ENCODE data around the gene RAB26.

The RAB26 gene

DNA sequence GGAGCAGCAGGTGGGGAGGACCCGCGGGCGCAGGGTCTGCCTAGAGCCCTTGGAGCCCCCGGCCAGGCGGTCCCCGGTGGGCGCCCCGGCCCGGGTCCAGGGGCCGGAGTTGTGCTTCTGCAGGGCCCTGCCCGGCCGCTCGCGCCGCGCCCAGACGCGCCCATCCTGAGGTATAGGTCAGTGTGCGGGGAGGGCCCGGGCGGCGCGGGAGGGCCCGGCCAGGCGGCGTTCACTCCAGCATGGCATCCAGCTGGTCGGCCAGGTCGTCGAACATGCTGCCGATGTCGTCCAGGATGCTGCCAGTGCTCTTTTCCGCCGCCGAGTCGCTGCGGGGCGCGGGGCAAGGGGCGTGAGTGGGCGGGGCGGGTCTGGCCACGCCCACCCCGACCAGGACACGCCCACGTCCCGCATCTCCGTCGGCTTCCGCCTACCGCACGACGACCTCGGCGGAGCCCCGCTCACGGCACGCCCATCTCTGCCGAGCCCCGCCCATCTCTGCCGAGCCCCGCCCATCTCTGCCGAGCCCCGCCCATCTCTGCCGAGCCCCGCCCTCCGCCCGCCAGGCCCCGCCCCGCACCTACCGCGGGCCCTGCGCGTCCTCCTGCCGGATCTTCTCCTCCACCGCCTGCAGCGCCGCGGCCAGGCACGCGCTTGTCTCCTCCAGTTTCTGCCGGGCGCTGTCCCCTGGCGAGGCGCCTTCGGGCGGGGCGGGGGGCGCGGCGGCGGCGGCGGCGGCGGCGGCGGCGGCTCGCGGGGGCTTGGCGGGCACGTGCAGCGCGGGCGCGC lies 30.1 kb downstream of the RAB26 start:
- no peak for DNase-seq (ENCODE audit: low read depth)

DNA sequence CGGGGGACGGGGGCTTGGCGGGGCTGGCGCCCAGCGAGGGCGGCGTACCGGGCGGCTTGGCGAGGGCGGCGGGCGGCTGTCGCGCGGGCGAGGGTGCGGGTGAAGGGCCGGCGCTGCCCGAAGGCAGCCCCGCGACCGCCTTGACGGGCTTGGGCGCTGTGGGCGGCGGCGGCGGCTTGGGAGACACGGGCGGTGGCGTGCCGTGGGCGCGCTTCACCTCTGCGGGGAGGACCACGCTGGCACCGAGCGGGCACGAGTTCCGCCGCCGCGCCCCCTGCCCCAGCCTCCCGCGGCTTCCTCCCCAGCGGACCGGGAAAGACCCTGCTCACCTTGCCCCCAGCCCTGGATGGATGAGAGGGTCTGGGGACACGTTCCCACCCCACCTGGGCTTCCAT lies 30.7 kb downstream of the RAB26 start:
- no peak for DNase-seq (ENCODE audit: low read depth)

DNA sequence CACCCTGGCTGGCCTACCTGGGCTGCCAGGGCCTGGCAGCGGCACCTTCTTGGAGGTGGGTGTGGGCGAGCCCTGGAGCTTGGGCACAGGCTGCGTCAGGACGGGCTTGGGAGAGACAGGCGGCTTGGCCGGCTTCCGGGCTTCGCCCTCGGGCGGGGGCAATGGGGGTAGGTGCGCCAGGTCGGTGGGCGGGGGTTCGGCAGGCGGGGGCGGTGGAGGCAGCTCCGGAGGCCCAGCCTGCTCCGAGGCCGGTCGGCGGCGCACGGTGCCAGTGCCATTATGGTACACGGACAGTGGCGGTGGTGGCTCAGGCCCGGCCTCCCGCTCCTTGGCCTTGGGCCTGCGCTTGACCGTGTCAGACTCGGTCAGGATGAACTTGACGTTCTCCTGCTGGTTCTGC lies 31.2 kb downstream of the RAB26 start:
- DNase-seq (ENCODE audit: low read depth), result no peak

DNA sequence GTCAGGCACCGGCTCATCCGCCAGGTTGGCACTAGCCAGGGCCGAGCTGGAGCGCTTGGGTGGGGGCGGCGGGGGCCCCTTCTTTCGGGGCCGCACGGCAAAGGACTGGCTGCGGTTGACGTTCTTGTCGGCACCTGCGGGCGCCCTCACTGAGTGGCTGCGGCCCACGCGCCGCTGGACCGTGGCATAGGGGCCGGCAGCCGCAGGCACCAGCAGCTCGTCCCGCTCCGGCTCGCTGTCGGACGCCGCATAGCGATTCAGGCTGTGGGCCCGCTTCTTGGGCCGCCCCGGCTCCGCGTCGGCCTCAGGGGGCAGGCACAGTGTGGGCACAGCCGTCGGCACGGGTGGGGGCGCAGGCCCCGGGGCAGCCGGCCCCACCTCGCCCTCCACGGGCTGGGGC lies 32.0 kb downstream of the RAB26 start:
- DNase-seq (ENCODE audit: low read depth), result no peak

DNA sequence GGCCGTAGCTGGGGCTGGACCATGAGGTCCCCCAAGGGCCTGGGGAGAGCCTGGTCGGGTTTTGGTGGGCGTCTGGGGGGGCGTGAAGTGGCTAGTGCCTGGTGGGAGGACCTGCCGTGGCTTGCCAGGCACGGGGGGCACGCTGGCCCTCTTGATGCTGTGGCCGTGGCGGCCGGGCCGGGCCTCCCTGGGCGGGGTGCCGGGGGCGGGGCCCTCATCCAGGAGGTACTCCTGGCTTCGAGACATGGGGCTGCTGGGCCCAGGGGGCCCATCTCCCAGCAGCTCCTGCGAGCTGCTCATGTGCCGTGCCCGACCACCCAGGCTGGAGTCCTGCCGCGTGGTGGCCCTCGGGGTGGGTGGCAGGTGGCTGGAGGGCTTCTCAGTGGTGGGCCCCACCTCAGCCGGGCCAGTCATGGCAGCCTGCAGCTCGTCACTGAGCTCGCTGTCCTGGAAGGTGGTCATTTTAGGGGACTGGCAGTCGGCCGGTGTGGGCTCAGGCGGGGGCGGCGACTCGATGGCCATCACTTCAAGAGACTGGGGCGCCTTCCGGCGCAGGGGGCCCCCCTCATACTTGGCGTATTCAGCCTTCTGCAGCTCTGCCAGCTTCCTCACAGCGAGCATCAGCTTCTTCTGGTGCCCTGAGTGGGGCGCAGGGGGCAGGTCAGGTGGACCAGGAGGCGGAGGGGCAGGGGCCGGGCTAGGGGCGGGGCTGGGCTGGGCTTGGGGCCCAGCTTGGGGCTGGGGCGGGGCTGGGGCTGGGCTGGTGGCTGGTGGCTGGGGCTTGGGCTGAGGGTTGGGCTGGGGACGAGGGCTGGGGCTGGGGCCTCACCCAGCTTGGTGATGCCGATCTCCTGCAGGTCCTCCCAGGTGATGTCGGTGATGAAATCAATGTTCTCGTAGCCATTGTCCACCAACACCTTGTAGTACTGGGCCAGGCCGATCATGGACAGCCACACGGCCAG lies 32.8 kb downstream of the RAB26 start:
- DNase-seq (ENCODE audit: low read depth), result no peak

DNA sequence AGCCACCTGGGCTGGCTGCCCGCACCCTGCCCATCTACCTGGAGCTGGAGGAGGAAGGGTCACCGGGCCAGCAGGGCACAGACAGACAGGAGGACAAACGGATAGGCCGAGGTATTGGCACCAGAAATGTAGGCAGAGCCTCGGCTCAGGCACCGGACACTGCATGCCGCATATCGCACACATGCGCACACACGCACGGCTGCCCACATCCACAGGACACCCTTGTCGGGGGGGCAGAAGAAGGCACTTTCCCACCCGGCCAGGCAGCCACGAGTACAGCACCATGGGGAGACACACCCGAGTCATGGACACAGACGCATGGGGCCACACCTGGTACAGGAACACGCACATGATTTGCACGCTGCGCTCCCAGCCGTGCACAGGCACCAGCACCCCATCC lies 33.5 kb downstream of the RAB26 start:
- DNase-seq (ENCODE audit: low read depth), result no peak

DNA sequence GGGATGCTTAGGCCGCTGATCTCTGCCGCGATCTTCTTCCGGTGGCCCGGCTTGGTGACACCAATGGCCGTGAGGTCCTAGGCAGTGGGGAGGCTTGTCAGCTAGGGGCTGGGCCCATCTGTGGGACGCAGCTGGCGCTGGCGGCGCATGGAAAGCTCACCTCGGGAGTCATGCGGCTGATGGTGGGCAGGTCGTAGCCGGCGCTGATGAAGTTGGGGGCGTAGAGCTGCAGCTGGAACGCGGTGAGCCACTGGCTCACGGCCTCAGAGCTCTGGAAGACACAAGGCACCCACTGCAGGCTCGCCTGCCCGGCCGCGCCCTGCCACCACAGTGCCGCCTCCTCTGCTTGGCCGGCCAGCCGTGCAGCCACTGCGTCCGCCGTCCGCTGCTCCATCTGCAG lies 35.2 kb downstream of the RAB26 start:
- no peak for DNase-seq (ENCODE audit: low read depth)

DNA sequence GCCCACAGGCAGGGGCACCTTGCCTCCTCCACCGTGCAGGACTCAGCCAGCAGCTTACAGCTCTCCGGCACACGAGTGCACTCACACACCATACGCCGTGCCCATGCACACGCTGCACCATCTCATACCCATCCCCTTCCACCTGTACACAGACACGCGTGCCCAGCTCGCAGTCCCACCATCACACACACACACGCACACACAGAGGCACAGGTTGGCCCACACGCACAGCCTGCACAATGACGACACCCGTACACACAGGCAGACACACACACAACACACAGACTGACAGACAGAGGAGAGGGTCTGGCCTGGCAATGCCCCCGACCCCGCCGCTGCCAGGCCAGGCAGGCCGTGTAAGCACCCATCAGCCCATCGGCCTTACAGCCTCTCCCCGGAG lies 35.9 kb downstream of the RAB26 start:
- DNase-seq (ENCODE audit: low read depth), result no peak

DNA sequence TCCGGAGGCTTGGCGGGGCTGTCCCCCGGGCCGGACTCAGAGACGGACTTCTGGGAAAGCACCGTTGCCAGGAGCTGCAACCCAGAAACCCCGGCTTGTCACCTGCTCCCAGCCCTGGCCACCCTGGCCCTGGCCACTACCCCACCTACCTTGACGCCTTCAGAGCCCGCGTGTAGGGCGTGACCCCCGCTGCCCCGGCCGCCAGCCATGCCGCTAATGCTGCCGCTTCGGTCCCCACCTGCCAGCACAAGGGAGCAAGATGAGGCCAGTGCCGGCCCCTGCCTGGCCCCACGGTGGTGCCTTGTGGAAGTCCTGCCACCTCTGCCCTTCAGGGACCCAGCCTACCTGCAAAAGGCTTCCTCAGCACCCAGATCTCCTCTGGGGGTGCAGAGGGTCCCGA lies 36.5 kb downstream of the RAB26 start:
- no peak for DNase-seq (ENCODE audit: low read depth)

DNA sequence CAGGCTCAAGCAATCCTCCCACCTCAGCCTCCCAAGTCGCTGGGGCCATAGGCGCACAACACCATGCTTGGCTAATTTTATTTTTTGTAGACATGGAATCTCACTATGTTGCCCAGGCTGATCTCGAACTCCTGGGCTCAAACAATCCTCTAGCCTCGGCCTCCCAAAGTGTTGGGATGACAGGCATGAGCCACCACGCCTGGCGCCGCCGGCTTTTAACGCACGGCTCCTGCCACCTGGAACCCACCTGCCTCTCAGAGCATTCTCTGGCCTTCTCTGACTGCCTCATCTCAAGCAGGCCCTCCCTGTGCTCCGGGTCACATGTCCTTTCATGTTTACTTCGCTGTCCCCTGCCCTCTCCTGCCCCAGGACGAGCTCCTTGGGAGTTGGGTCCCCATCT lies 37.6 kb downstream of the RAB26 start:
- no peak for DNase-seq (ENCODE audit: low read depth)

DNA sequence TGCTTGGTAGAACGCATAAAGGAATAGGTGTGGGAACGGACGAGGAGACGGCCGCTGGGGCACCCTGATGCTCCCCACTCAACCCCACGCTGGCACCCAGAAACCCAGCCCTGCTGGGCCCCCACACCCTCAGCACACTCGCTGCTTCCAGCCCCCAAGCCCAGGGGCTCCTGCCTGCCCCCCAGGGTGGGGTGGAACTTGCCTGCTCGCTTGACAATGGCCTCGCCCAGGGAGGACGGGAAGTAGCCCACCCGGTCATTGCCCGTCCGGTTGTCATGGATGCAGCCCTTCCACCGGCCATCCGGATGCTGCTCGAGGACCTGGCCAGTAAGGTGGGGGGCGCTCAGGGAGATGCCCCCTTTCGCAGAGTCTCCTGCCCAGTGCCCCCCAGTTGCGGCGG lies 38.1 kb downstream of the RAB26 start:
- DNase-seq (ENCODE audit: low read depth), result no peak

DNA sequence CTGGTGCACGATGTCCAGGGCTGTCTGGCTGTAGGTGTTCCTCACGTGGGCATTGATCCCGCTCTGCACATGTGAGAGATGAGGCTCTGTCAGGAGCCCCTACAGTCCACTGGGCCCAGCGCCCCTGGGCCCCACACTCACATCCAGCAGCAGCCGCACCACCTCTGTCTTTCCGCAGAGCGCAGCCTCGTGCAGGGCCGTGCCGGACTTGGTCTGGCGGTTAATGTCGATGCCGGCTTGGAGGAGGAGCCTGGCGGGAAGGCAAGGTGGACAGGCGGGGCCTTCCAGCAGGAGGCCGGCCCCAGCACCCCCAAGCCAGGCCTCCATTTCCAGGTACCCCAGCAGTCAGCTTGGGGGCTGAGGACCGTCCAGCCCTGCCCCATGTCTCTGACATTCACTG lies 38.8 kb downstream of the RAB26 start:
- no peak for DNase-seq (ENCODE audit: low read depth)

DNA sequence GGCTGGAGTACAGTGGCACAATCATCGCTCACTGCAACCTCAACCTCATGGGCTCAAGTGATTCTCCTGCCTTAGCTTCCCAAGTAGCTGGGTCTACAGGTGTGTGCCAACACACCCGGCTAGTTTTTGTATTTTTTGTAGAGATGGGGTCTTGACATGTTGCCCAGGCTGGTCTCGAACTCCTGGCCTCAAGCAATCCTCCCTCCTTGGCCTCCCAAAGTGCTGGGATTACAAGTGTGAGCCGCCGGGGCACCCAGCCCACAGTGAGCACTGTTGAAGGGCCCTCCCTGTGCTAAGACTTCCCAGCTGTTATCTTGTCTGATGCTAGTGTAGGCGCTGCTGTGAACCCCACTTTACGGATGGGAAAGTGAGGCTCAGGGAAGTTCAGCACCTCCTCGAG lies 40.0 kb downstream of the RAB26 start:
- DNase-seq (ENCODE audit: low read depth), result no peak

DNA sequence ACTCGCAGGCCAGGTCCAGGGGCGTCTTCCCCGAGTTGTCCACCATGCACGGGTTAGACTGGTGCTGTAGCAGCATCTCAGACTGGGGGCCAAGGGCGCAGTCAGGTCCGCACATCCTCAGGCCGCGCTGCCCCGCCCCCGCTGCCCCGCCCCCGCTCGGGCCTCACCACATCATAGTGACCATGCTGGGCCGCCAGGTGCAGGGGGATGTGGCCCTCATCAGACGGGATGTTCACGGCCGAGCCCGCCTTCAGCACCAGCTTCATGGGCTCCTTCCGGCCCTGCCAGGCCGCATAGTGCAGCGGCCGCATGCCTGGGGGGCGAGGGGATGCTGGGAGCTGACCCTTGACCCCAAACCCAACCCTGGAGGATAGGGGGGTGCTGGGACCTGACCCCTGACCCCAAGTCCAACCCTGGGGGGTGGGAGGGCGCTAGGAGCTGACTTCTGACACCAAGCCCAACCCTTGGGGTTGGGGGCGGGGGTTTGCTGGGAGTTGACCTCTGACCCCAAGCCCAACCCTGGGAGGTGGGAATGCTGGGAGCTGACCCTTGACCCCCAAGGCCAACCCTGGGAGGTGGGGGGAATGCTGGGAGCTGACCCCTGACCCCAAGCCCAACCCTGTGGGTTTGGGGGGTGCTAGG lies 40.9 kb downstream of the RAB26 start:
- no peak for DNase-seq (ENCODE audit: low read depth)

DNA sequence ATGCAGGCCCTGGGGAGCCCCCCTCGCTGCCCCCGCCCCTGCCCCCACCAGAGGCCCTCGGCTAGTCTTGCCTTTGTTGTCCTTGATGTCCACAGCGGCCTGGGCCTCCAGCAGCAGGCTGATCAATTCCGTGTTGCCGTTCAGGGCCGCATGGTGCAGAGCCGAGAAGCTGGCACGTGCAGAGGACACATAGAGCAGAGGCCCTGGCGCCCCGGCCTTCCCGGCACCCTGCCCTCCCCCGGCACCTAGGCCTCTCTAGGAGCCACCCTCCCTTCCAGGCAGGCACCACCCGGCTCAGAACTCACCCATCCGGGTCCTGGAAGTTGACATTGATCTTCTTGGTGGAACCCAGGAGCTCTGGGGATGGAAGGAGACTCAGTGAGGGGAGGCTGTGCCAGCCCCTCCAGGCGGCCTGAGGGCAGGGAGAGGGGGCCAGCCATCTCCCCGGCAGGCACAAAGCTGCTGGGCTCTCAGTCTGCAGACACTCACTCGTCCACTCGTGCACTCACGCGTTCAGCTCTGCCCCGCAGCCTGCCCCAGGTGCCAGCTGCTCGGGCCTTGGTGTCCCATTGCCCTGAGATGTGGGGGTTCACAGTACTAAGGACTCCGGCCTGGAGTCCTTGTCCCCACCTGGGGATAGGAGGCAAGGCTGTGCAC lies 41.7 kb downstream of the RAB26 start:
- no peak for DNase-seq (ENCODE audit: low read depth)

DNA sequence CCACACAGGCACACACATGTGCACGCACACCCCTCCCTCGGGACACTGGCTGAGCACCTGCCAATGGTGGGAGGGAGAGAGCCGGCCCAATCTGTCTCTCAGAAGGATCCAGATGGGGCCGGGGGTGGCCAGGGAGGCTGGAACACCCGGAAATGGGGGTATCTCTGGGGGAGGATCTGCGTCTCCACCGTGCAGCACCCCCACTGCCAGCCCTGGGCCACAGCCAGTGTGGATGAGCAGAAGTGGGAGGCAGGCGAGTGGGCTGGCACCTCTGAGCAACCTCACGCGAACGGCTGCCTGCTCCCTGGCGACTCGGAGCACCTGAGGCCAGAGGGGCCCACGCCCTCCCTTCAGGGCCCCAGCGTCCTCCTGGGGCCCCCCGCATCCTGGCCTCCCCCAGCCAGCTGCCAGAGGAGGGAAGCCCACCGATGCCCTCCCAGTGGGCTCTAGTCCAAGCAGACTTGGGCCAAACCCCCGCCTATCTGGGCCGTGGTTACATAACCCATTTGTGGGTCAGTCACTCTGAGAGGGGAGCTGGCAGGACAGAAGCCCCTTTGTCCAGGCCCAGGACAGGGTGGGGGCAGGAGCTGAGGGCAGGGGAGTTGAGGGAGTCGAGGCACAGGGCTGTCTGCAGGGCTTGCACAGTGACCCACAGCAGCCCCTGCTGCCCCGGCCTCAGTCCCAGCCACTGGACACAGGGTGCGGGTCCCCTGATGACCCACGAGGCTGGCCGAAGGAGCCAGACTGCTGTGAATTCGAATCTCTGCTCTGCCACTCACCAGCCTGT lies 42.4 kb downstream of the RAB26 start:
- DNase-seq (ENCODE audit: low read depth), result no peak

DNA sequence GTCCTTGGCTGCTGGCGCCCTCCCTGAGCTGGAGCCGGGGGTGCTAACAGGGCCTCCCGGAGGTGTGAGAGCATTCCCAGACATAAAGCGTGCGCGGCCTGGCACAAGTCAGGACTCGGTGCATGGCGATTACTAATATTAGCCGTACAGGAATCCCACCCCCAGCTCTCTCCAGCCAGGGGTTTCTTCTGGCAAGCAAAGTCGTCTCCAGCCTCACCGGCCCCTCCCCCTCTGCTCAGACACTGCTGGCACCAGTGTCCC lies 43.0 kb downstream of the RAB26 start:
- no peak for DNase-seq (ENCODE audit: low read depth)

DNA sequence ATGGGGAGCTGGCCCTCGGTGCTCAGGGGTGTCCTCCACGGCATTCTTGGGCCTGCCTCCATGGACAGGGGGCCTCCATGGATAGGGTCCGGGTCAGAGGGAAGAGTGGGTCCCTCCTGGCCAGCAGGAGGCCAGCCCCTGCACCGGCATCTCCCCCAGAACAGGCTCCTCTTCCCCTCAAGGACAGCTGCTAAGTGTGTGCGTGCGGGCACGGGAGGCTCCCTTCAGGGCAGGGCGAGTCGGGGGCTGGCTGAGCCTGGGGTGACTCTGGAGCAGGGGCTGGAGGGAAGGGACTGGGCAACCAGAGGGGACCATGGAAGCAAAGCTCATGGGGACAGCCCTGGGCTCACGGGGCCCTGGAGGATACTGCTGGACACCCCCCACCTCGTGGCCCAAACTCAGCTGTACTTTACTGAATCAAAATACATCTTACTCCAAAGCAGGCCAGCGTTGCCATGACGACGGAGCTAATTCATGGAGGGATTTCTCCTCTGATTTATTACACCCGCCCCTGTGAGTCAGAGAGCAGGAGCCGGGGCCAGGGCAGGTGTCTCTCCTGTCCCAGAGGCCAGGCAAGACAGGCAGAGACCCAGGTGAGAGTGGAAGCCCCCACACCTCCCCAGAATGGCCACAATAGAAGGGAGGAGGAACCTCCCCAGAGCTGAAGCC lies 45.9 kb downstream of the RAB26 start:
- peak; percentile 76 for DNase-seq (ENCODE audit: low read depth)

DNA sequence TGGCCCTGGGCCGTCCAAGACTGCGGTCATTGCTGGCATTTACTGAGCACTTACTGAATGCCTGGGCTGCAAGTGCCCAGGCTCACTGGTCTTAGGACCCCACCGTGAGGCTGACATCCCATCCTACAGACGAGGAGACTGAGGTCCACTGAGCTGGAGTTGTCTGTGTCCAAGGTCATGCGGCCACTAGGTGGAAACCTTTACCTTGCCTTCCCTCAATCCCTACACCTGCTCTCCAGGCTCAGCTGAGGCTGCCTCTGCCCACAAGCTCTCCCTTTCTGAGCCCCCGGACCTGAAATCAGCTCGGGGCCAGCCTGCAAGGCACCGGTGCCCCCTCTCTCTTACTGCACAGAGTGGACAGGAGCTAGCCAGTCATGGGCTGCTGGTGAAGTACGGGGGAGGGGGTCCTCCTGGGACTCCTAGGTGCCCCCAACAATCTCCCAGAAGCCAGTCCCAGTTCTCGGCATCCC lies 46.5 kb downstream of the RAB26 start:
- peak; percentile 60 for DNase-seq (ENCODE audit: low read depth)

DNA sequence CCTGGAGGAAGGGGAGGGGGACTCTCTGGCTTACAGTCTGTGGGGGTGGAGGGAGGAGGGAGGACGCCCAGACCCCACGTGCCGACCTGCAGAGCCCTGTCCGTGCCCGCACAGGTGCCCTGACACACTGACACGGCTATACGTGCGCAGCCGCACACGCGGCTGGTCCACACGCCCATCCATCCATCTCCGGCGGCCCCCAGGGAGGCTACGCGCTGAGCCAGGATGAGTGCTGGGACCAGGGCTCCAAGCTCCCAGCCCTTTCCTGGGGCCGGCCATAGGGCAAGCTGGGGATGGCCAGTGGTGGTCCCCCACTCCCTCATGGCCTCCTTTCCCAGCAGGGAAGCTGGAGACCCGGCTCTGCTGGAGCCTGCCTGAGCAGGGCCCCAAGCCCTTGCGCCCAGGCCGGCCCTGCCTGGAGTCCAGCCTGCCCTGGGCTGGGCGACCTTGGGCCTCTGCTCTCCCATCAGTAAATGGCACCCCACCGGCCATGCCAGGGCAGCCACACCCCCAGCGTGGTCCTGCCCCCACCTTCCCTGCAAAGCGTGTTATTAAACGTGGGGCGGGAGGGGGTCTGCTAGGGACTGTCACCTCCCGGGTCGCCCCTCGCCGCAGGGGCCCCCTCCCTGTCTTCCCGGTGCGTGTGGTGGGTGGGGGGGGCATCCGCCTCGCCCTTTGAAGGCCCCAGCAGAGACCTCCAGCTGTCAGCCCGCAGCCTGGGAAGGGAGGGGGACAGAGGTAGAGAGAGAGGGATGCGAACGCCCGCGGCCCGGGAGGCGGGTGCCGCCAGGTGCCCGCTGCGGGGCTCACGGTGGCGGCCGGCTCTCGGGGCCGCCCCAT lies 47.1 kb downstream of the RAB26 start:
- DNase-seq (ENCODE audit: low read depth), result no peak

Data from ELR (cell line).